ENCODE measurements around the gene USH2A. TPM values are rescaled to one million over a fixed set of nuclear protein-coding genes. Genes with fewer than 3 reads are reported as not detected.

The USH2A gene
- total and polyA plus RNA-seq, 2 experiments from 2014 or later, result 0.24 TPM; not detected in 1

GRCh38 chr1:216258856-216259255, 164.4 kb downstream of the USH2A start:
- Histone ChIP-seq H3K27ac (no peak overlapping the region), H3K4me1 (ENCODE audit: low read depth) (no peaks in the 10 kb centered on the region), H3K4me3 (no peak overlapping the region), H3K36me3 (no peaks in the 10 kb centered on the region), H3K9me3 (ENCODE audit: low read depth) (no peaks in the 10 kb centered on the region), H3K27me3 (no peaks in the 10 kb centered on the region)
- DNase-seq (ENCODE audit: low read depth in 1 of 2, low spot score in 1 of 2), result no peak
- no peak for TF ChIP-seq CTCF (IDR thresholded peaks at IDR 0.05; ENCODE audit: low read depth, low read length)

GRCh38 chr1:216258386-216258785, 164.9 kb downstream of the USH2A start:
- H3K27ac ChIP-seq, result no peak overlapping the region
- no peaks in the 10 kb centered on the region for H3K36me3 ChIP-seq
- H3K4me1 ChIP-seq (ENCODE audit: low read depth), result no peaks in the 10 kb centered on the region
- TF ChIP-seq CTCF (IDR thresholded peaks at IDR 0.05; ENCODE audit: low read depth, low read length), result no peak
- no peak for DNase-seq (ENCODE audit: low read depth in 1 of 2, low spot score in 1 of 2)
- no peaks in the 10 kb centered on the region for H3K27me3 ChIP-seq
- no peak overlapping the region for H3K4me3 ChIP-seq
- no peaks in the 10 kb centered on the region for H3K9me3 ChIP-seq (ENCODE audit: low read depth)

GRCh38 chr1:216250861-216251260, 172.4 kb downstream of the USH2A start:
- TF ChIP-seq CTCF (IDR thresholded peaks at IDR 0.05; ENCODE audit: low read depth, low read length), result no peak
- H3K4me1 ChIP-seq (ENCODE audit: low read depth), result no peaks in the 10 kb centered on the region
- H3K27me3 ChIP-seq, result no peaks in the 10 kb centered on the region
- H3K36me3 ChIP-seq, result no peaks in the 10 kb centered on the region
- no peak overlapping the region for H3K4me3 ChIP-seq
- no peak for DNase-seq (ENCODE audit: low read depth in 1 of 2, low spot score in 1 of 2)
- H3K27ac ChIP-seq, result no peak overlapping the region
- H3K9me3 ChIP-seq (ENCODE audit: low read depth), result no peaks in the 10 kb centered on the region

- Histone ChIP-seq H3K4me3 (no peak overlapping the region), H3K27me3 (no peaks in the 10 kb centered on the region), H3K27ac (no peak overlapping the region), H3K4me1 (ENCODE audit: low read depth) (no peaks in the 10 kb centered on the region), H3K9me3 (ENCODE audit: low read depth) (no peaks in the 10 kb centered on the region), H3K36me3 (no peaks in the 10 kb centered on the region)
- DNase-seq (ENCODE audit: low read depth in 1 of 2, low spot score in 1 of 2), result no peak
- no peak for TF ChIP-seq CTCF (IDR thresholded peaks at IDR 0.05; ENCODE audit: low read depth, low read length)
Measured at GRCh38 chr1:216248628-216249027, 174.6 kb downstream of the USH2A start.

GRCh38 chr1:216247937-216248336, 175.3 kb downstream of the USH2A start:
- H3K36me3 ChIP-seq, result no peaks in the 10 kb centered on the region
- no peak for TF ChIP-seq CTCF (IDR thresholded peaks at IDR 0.05; ENCODE audit: low read depth, low read length)
- H3K27me3 ChIP-seq, result no peaks in the 10 kb centered on the region
- H3K4me3 ChIP-seq, result no peak overlapping the region
- no peak overlapping the region for H3K27ac ChIP-seq
- no peak for DNase-seq (ENCODE audit: low read depth in 1 of 2, low spot score in 1 of 2)
- H3K4me1 ChIP-seq (ENCODE audit: low read depth), result no peaks in the 10 kb centered on the region
- no peaks in the 10 kb centered on the region for H3K9me3 ChIP-seq (ENCODE audit: low read depth)
